Breast epithelium (tissue), 4 donors: ENCODE measurements around the gene CISTR. TPM values are rescaled to one million over a fixed set of nuclear protein-coding genes. Genes with fewer than 3 reads are reported as not detected.

Experiments
- DNase-seq, 2 donors: peaks; one replicate each; pipeline ENCODE4 v3.0.0-alpha.2; 2019; ENCODE audit warnings: low spot score in 2 of 2
- H3K27ac ChIP-seq, 2 donors: fragments of 200-600 bp; sonication (generic) in 1 of 2; one replicate each; pipeline ENCODE4 v1.5.1; 2016 to 2019; ENCODE audit warnings: mild to moderate bottlenecking in 1 of 2
- H3K27me3 ChIP-seq, 2 donors: fragments of 200-600 bp; sonication (generic) in 1 of 2; one replicate each; pipeline versions ENCODE4 v1.5.1 to v1.6.0; 2017 to 2019; ENCODE audit warnings: control low read depth in 1 of 2, mild to moderate bottlenecking in 1 of 2
- H3K36me3 ChIP-seq: fragments of 200-600 bp; one replicate; pipeline ENCODE4 v1.5.1; 2019
- H3K4me1 ChIP-seq, 2 donors: fragments of 200-600 bp; sonication (generic); one replicate each; pipeline ENCODE4 v1.5.1; 2016 to 2019; ENCODE audit warnings: control low read depth in 1 of 2
- H3K4me3 ChIP-seq, 3 donors: fragments of 200-600 bp; sonication (generic); 1 replicate in 2 of 3; 2 replicates in 1 of 3; pipeline ENCODE4 v1.5.1; 2016 to 2019; ENCODE audit warnings: mild to moderate bottlenecking in 3 of 3, moderate library complexity in 2 of 3
- H3K9me3 ChIP-seq, 2 donors: fragments of 200-600 bp; sonication (generic) in 1 of 2; one replicate each; pipeline ENCODE4 v1.5.1; 2016 to 2019; ENCODE audit warnings: control low read depth in 1 of 2
- CTCF ChIP-seq, 3 donors: fragments of 450-650 bp; IDR thresholded peaks; one replicate each; pipeline ENCODE4 v1.5.1; 2016 to 2017; ENCODE audit warnings: antibody characterized with exemption in 3 of 3, mild to moderate bottlenecking in 3 of 3, moderate library complexity in 3 of 3
- POLR2A ChIP-seq: fragments of 450-650 bp; IDR thresholded peaks from one replicate; pipeline ENCODE4 v1.6.1; 2016; ENCODE audit warnings: antibody characterized with exemption, mild to moderate bottlenecking, moderate library complexity
- POLR2AphosphoS5 ChIP-seq, 3 donors: sonication (generic); formaldehyde crosslinking; IDR thresholded peaks; one replicate each; pipeline ENCODE4 v1.6.1; 2017; ENCODE audit warnings: antibody characterized with exemption in 3 of 3
- intact Hi-C: fragments of 100-400 bp; cut with DNase I; formaldehyde crosslinking; loops from one replicate; pipeline ENCODE4 v1.15.1; 2023; ENCODE audit warnings: low total_unique reads
- total RNA-seq, 3 donors: library from RNA; depleted of rRNA; stranded (reverse); fragments of >200 nt; gene quantifications; one replicate each; pipeline ENCODE4 v1.1.0, GENCODE V29; 2016

The CISTR gene
- total RNA-seq, 3 donors from 2014 or later: not detected

GRCh38 chr12:53789570-53789969 lies 37.8 kb upstream of the CISTR start:
- no peak overlapping the region for H3K27ac ChIP-seq
- no peaks in the 10 kb centered on the region for H3K36me3 ChIP-seq
- peaks cover 0 to 3% of the 10 kb centered on the region in 2 donors for H3K27me3 ChIP-seq
- no peak for TF ChIP-seq POLR2AphosphoS5 (IDR thresholded peaks at IDR 0.05)
- DNase-seq: no peak
- H3K9me3 ChIP-seq: no peaks in the 10 kb centered on the region
- H3K4me1 ChIP-seq: no peaks in the 10 kb centered on the region
- no peak overlapping the region for H3K4me3 ChIP-seq
- intact Hi-C loops: no loop called here

GRCh38 chr12:53788892-53789291 lies 37.1 kb upstream of the CISTR start:
- no peaks in the 10 kb centered on the region for H3K4me1 ChIP-seq
- H3K27ac ChIP-seq: no peak overlapping the region
- no peaks in the 10 kb centered on the region for H3K36me3 ChIP-seq
- H3K4me3 ChIP-seq: no peak overlapping the region
- H3K27me3 ChIP-seq: peaks cover 0 to 3% of the 10 kb centered on the region in 2 donors
- TF ChIP-seq POLR2AphosphoS5 (IDR thresholded peaks at IDR 0.05) (no peak), POLR2A (no peak), CTCF (IDR thresholded peaks at IDR 0.05) (no peak)
- intact Hi-C loops: no loop called here
- DNase-seq: no peak
- H3K9me3 ChIP-seq: no peaks in the 10 kb centered on the region

GRCh38 chr12:53786411-53786810 lies 34.6 kb upstream of the CISTR start:
- peaks cover 0 to 3% of the 10 kb centered on the region in 2 donors for H3K27me3 ChIP-seq
- H3K4me3 ChIP-seq: no peak overlapping the region
- no peak for DNase-seq
- intact Hi-C loops: no loop called here
- no peaks in the 10 kb centered on the region for H3K9me3 ChIP-seq
- H3K36me3 ChIP-seq: no peaks in the 10 kb centered on the region
- no peak overlapping the region for H3K27ac ChIP-seq
- TF ChIP-seq POLR2A (no peak), CTCF (IDR thresholded peaks at IDR 0.05) (no peak), POLR2AphosphoS5 (IDR thresholded peaks at IDR 0.05) (no peak)
- no peaks in the 10 kb centered on the region for H3K4me1 ChIP-seq

- H3K36me3 ChIP-seq: no peaks in the 10 kb centered on the region
- DNase-seq: no peak
- no peak overlapping the region for H3K4me3 ChIP-seq
- H3K27me3 ChIP-seq: peaks cover 0 to 3% of the 10 kb centered on the region in 2 donors
- intact Hi-C loops: no loop called here
- no peak for TF ChIP-seq POLR2AphosphoS5 (IDR thresholded peaks at IDR 0.05)
- TF ChIP-seq POLR2A: no peak
- no peak for TF ChIP-seq CTCF (IDR thresholded peaks at IDR 0.05)
- no peaks in the 10 kb centered on the region for H3K4me1 ChIP-seq
- H3K27ac ChIP-seq: no peak overlapping the region
- H3K9me3 ChIP-seq: no peaks in the 10 kb centered on the region
Observed at GRCh38 chr12:53785161-53785560, 33.4 kb upstream of the CISTR start.

GRCh38 chr12:53782093-53782703 lies 30.4 kb upstream of the CISTR start:
- H3K27ac ChIP-seq: no peak overlapping the region
- intact Hi-C loops: no loop called here
- H3K4me3 ChIP-seq: no peak overlapping the region
- peaks cover 0 to 3% of the 10 kb centered on the region in 2 donors for H3K27me3 ChIP-seq
- no peaks in the 10 kb centered on the region for H3K36me3 ChIP-seq
- no peaks in the 10 kb centered on the region for H3K4me1 ChIP-seq
- TF ChIP-seq POLR2A (no peak), CTCF (IDR thresholded peaks at IDR 0.05) (no peak), POLR2AphosphoS5 (IDR thresholded peaks at IDR 0.05) (no peak)
- no peaks in the 10 kb centered on the region for H3K9me3 ChIP-seq
- no peak for DNase-seq
